DMS79 treated with DMSO at 0.1 percent for 48 hours (cell line): ENCODE results near the gene NEAT1.

ENCODE experiments used
- DNase-seq: peaks from one replicate; lab custom pipeline; 2025; lab: John Stamatoyannopoulos, UW

The NEAT1 gene

GRCh38 chr11:65389294-65389980 lies 33.2 kb upstream of the NEAT1 start:
- no peak for DNase-seq

- no peak for DNase-seq
These were observed 32.3 kb upstream of the NEAT1 start for GRCh38 chr11:65390099-65390941.

- DNase-seq: no peak
These were observed 31.6 kb upstream of the NEAT1 start for GRCh38 chr11:65390996-65391395.

GRCh38 chr11:65392186-65392829 lies 30.3 kb upstream of the NEAT1 start:
- DNase-seq: no peak

GRCh38 chr11:65392899-65393298 lies 29.7 kb upstream of the NEAT1 start:
- DNase-seq: no peak

- no peak for DNase-seq
These were observed 29.0 kb upstream of the NEAT1 start for GRCh38 chr11:65393513-65394079.

GRCh38 chr11:65394125-65394536 lies 28.5 kb upstream of the NEAT1 start:
- DNase-seq: no peak

- DNase-seq: no peak
These were observed 26.6 kb upstream of the NEAT1 start for GRCh38 chr11:65395961-65396530.

GRCh38 chr11:65396769-65397745 lies 25.5 kb upstream of the NEAT1 start:
- DNase-seq: no peak

GRCh38 chr11:65398362-65398910 lies 24.2 kb upstream of the NEAT1 start:
- no peak for DNase-seq

- DNase-seq: no peak
These were observed 23.3 kb upstream of the NEAT1 start for GRCh38 chr11:65399249-65399648.

GRCh38 chr11:65399845-65400244 lies 22.8 kb upstream of the NEAT1 start:
- DNase-seq: no peak

GRCh38 chr11:65400307-65401072 lies 22.1 kb upstream of the NEAT1 start:
- no peak for DNase-seq

- no peak for DNase-seq
These were observed 21.4 kb upstream of the NEAT1 start for GRCh38 chr11:65401073-65401802.

- no peak for DNase-seq
These were observed 20.8 kb upstream of the NEAT1 start for GRCh38 chr11:65401803-65402248.

- DNase-seq: no peak
These were observed 19.8 kb upstream of the NEAT1 start for GRCh38 chr11:65402790-65403189.

GRCh38 chr11:65403607-65404121 lies 18.9 kb upstream of the NEAT1 start:
- no peak for DNase-seq

GRCh38 chr11:65404210-65404609 lies 18.4 kb upstream of the NEAT1 start:
- no peak for DNase-seq
